GM19239 (cell line): ENCODE results near the gene MYDGF.
"Not testable (repeated sequence)": the region's sequence is repeated elsewhere in the genome, so short reads cannot be mapped to it uniquely, and the experiment has no call there.

ENCODE experiments used
- DNase-seq: peaks from one replicate; pipeline ENCODE4 v3.0.0; 2011; ENCODE audit warnings: low spot score; ENCODE audit not compliant: insufficient read length
- FAIRE-seq: peaks from 2 replicates; lab custom pipeline; 2011; peaks lifted over from hg19 to GRCh38; lab: Jason Lieb, UNC

MYDGF gene

DNA sequence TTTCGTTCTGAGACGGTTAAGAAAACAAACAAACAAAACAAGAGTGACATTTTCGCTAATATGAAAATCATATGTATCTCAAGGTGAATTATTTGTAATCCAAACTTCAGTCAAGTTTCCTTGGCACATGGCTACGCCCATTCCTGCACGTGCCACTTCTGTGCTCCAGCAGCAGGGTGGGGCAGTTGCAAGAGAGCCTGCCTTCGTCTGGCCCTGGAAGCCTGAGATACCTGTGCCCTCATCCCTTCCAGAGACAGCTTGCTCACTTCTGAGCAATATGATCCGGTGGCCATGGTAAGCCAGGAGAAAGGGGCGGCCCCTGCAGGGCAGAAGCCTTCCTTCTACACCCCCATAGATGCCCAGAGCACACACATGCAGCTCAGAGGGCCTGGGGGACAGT is 31.4 kb upstream of the MYDGF start:
- no peak for DNase-seq
- no peak for FAIRE-seq

DNA sequence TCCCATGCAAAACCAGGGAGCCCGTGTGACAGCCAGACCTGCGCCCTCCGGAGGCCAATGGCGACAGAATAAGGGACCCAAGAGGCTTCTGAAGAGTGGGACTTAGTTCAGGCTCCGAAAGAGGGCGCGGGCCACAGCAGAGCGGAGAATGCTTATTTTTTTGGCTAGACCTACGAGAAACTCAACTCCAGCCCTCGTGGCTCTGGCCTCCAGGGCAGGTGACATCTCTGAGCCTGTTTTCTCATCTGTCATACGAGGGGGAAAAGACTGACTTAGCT is 30.5 kb upstream of the MYDGF start:
- DNase-seq (no peak), FAIRE-seq (no peak)

- DNase-seq (no peak), FAIRE-seq (no peak)
These were observed 29.9 kb upstream of the MYDGF start for GRCh38 chr19:4699826-4700692.

DNA sequence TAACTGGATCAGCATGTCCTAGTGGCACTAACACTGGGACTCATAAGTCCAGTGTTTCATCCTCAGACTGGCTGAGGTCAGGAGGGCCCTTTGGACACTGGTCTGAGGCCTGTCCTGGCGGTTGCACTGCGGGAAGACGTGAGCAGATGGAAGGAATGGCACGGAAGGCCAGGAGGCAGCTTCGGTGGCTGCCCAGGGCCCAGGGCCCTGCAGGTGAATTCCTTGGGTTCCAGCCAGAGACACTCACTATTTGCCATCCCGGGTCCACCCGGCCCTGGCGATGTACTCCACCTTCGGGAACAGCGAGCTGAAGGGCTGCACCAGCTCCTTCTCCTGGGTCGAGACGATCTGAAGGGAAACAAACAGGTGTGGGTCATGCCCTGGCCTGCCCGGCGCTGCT is 27.2 kb upstream of the MYDGF start:
- DNase-seq: no peak
- no peak for FAIRE-seq

GRCh38 chr19:4695224-4695731 is 25.1 kb upstream of the MYDGF start:
- DNase-seq (no peak), FAIRE-seq (no peak)

- DNase-seq (no peak), FAIRE-seq (no peak)
These were observed 24.3 kb upstream of the MYDGF start for GRCh38 chr19:4694211-4694987.

DNA sequence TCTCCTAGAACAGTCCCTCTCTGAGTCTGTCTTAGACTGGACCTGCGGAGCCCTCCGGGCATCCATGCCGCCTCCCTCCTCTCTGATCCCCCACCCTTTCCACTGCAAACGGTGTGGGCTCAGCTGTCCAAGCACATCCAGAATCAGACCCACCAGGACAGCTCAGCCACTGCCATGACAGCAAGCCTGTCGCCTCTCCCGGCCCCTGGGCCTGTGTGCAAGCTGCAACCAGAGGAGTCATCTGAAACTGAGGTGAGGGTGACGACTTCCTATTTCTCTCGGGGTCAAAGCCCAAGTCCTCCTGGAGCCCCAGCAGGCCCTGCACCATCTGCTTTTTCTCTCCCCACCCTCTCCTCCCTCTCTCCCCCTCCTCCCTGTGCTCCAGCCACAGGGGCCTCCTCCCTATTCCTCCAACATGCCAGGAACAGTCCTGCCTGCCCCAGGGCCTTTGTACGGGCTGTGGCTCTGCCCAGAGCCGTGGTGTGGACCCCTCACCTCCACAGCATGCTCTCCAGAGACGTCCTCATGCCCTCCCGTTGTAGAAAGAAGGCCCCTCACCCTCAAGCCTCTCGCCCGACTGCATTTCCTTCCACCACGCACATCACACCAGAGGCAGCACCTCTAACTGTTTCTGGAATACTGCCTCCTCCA is 23.5 kb upstream of the MYDGF start:
- DNase-seq (no peak), FAIRE-seq (no peak)

- FAIRE-seq (no peak), DNase-seq (no peak)
These were observed 22.9 kb upstream of the MYDGF start for GRCh38 chr19:4693078-4693350.

GRCh38 chr19:4692251-4693077 is 22.3 kb upstream of the MYDGF start:
- FAIRE-seq (no peak), DNase-seq (no peak)

DNA sequence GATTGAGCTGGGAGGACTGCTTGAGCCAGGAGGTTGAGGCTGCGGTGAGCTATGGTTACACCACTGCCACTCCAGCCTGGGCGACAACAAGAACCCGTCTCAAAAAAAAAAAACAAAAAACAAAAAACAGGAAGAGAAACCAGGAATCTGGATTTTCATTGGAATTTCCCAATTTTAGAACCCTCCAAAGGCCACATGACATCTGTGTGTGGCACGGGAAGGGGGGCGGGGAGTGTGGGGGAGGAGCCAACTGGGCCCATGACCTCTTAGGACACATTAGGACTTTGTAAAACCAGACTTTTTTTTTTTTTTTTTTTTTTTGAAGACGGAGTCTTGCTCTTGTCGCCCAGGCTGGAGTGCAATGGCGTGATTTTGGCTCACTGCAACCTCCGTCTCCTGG is 21.2 kb upstream of the MYDGF start:
- DNase-seq: no peak
- no peak for FAIRE-seq

DNA sequence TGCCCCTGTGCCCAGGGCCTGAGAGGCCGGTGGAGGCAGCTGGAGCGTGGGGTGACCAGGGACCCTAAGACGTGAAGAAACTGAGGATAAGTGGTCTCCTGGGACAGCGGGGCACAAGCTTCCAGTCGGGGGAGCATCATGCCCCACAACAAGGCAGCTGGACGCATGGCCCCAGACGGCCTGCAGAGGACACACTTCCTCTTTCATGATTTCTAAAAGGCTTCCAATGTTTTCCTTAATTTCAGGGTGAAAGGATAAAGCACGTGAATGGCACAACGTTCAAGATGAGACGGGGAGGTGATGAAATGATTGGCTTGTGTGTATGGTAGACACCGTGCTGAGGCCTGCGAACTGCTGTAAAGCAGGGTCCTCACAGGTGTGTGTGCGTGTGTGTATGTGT is 20.2 kb upstream of the MYDGF start:
- FAIRE-seq (no peak), DNase-seq (no peak)

- no peak for FAIRE-seq
- no peak for DNase-seq
These were observed 19.3 kb upstream of the MYDGF start for GRCh38 chr19:4689403-4689802.

DNA sequence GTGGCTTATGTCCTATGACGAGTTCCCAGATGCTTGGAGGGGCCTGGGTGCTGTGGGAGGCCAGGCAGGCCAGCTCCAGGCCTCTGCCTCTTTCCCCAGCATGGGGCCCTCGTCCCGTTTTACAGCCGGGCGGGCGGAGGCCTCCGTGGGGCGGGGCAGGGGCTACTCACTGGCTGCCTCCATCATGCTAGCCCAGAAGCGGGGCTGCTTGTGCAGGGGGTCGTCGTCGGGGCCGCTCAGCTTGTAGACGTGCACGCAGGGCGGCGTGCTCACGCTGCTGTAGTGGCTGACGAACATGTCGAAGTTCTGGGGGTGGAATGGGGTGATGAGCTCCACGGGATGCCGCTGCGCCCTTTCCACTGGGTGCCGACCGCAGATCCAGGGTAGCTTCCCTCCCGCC is 18.4 kb upstream of the MYDGF start:
- no peak for DNase-seq
- no peak for FAIRE-seq

DNA sequence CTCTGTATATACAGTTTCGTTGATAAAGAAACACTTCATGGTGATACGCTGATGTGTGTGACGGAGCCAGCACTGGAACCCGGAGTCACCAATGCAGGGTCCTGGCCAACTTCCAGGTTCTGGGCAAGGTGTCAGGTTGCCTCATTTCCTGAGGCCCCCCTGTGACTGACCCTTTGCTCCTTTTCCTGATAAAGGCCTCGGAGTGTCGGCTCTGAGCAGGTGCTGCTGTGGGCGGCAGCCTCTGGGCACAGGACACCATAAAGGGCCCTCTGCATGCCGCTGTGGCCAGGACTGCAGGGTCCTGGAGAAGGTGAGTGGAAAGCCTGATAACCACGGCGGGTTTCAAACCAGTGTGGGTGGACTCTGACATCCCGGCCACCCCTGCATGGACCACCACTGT is 17.3 kb upstream of the MYDGF start:
- no peak for DNase-seq
- FAIRE-seq: no peak

GRCh38 chr19:4686700-4687099 is 16.6 kb upstream of the MYDGF start:
- FAIRE-seq: no peak
- DNase-seq: no peak

GRCh38 chr19:4684312-4685095 is 14.4 kb upstream of the MYDGF start:
- DNase-seq: no peak
- no peak for FAIRE-seq

- DNase-seq (no peak), FAIRE-seq (no peak)
These were observed 12.5 kb upstream of the MYDGF start for GRCh38 chr19:4682417-4683200.

- not testable (repeated sequence) for DNase-seq, FAIRE-seq
These were observed 9.9 kb upstream of the MYDGF start for GRCh38 chr19:4680021-4680420.
